HG02852 (cell line): ENCODE results near the gene PARD3.
"Not testable (repeated sequence)": the region's sequence is repeated elsewhere in the genome, so short reads cannot be mapped to it uniquely, and the experiment has no call there.

Source experiments
- ATAC-seq: cut with Tn5 transposase; IDR thresholded peaks from one replicate; pipeline ENCODE4 v1.9.1; 2021; ENCODE audit warnings: mild to moderate bottlenecking, moderate library complexity; ENCODE audit not compliant: unreplicated experiment

The PARD3 gene

DNA sequence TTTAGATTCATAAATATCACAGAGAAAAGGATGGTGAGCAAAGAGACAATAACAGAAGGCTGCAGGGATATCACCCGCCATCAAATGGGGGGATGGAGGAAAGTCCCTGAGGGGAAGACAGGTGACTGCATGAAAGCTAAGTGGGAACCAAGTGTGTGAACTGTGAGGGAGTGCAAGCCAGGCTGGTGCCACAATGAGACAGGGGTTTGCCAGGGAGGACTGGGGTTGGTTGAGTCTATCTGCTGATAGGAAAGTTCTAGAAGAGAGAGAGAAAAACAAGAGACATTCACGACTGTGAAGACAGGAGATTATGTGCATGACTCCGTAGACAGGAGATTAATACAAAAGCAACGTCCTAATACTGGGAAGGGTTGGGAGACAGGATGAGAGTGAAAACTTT is 376.4 kb downstream of the PARD3 start:
- no peak for ATAC-seq

DNA sequence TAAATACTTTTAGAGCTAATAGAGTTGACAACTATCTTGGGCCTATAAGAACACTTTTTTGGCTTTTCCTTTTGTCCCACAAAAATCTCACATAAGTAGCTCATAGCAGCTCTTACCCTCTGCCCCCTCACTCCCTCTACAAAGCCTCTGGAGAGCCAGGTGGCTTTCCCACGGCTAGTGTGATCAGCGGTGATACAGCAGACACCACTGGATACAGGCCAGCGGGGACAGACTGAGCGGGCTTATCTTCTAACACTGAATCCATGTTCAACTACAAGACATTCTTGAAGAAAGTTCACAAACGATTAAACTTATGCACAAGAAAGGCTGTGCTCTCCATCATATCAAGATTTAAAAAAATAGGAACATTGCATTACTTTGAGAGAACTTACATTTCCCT is 377.2 kb downstream of the PARD3 start:
- ATAC-seq, result no peak

GRCh38 chr10:34434119-34434594 is 380.9 kb downstream of the PARD3 start:
- no peak for ATAC-seq

DNA sequence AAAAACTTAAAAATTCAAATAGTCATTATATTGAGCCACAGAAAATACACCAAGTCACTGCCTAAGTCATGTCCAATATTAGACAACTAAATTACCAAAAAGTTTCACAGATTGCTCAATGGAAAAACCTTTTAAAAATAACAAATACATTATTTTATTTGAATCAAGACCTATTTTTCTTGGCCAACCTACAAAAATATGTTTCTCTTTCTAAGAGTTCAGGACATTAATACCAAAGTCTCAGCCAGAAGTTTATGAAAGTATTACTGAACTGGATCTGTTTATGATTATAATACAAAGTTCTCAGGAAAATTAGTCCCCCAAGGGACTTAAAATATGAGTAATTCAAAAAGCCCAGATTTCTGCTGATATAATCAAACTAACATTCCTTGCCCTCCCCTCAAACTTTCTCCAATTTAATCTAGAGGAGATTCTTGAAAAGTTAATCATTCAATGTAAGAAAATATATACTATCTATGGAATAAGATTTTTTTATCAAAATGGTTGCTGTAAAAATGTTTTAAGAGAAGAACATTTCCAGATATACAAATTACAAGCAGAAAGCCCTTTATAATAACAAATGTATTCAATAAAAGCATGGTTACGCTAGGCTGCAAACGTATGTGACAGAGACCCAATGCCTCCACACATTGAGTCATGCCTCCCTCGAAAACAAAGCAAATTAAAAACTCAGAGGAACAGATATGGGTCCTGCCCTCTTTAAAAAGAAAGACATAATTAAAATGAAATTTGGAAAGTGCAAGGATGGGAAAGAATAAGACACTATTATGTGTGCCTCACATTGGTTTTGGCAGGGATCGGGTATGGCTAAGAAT is 381.6 kb downstream of the PARD3 start:
- no peak for ATAC-seq

DNA sequence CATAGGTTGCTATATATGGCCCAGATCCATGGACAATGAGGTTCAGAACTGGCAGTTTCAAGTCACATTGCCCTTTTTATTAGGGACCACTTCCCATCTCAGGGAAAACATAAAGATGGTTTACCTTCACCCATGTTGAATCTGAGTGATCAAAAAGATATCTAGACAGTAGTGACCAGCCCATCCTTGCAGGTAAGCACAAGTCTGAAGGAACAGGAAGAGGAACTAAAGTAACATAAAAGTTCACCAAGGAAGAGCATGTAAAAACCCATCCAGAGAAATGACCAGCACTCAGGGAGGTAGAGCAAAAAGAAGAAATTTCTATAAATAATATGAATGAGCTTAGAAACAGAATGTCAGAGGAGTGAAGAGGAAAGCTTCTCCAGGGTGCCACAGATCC is 382.5 kb downstream of the PARD3 start:
- ATAC-seq, result no peak

GRCh38 chr10:34430685-34431084 is 384.4 kb downstream of the PARD3 start:
- ATAC-seq, result no peak

DNA sequence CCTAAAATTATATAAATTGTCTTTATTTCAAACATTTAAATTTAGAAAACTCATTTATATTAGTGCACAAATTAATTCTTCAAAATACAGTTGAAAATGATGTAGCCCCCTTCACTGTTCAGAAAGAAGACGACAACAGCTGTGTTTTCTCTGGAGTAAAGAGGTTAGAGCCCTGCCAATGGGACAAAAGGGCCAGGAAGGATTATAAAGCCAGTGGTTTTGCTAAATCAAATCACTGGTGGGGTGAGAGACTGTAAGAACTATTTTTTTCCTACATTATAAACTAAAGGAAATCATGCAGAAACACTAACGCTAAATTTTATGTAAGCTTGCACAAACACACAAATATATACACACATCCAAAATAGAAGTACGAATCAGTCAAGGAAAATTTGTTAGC is 386.6 kb downstream of the PARD3 start:
- ATAC-seq, result no peak

DNA sequence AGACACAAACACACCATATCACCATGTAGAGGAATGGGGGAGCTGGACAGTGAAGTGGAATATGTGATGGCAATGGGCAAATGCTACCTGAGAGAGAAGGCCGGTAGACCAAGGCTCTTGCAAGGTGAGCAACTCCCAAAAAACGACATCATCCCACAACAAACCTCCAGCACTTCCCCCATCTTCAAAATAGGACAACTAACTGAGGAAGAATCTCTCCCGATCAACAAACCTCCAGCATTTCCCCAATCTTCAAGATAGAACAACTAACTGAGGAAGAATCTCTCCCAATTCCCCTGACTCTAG is 387.2 kb downstream of the PARD3 start:
- no peak for ATAC-seq

- not testable (repeated sequence) for ATAC-seq
These were observed 387.8 kb downstream of the PARD3 start for GRCh38 chr10:34427158-34427910.

DNA sequence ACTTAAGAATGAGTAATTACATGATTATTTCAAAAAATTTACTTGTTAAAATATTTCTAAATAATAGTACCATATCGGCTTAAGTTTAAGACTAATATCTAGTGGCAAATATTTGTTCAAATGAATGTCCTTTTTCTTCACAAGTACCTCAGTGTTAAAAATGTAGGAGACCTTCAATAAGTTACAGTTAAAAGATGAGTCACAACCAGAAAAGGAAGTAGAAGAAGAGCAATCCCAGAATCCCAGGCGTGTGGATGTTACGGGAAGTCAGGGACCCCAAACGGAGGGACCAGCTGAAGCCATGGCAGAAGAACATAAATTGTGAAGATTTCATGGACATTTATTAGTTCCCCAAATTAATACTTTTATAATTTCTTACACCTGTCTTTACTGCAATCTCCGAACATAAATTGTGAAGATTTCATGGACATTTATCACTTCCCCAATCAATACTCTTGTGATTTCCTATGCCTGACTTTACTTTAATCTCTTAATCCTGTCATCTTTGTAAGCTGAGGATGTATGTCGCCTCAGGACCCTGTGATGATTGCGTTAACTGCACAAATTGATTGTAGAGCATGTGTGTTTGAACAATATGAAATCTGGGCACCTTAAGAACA is 388.4 kb downstream of the PARD3 start:
- not testable (repeated sequence) for ATAC-seq

DNA sequence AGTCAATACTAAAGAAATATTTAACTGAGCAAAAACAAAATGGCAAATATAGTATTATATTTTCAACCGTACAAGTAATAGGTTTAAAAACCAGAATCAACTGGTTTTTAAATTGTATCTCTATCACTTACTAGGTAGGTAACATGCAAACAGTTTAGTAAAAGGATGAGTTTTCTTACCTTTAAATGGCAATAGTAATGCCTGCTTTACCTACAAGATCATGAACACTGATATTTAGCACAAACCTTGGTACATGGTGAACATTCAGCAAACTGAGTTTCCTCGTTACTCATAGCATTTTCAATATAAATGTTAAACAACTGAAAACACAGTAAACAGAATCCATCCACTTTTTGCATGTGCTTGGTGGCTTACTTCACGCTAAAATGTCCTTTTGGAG is 389.1 kb downstream of the PARD3 start:
- ATAC-seq, result no peak

DNA sequence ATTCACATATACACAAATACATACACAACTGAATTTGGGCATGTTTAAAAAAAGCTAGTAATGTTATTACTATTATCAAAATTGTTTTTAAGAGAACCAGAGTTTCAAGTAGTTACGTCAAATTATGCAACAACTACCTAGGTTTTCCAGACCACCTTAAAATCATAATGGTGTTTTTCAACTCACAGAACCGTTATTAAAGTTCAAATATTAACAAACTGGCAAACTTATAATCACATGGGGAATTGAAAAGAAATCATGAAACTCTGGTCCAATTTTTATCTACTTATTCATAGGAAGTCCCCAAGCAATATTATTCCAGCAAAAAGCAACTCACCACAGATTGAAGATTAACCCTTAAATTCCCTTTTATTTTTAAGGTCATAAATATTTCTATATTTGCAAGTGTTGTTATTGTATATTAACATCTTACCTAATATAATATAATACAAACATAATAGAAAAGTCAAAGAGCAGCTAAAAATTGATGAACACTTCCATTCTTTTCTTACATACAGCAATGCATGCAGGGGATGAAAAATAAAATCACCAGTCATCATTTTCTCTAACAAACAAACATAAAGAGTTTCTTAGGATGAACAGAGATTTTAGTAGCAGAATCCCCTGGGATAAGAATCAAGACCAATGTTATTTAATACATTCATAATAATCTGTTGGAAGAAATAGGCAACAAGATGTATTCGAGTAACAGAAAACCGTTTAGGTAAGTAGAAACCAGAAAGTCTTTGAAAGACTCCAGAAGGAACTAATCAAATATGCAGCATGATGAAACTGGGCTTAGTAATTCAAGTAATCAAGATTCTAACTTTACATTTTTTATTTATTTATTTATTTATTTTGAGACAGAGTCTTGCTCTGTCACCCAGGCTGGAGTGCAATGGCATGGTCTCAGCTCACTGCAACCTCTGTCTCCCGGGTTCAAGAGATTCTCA is 391.1 kb downstream of the PARD3 start:
- no peak for ATAC-seq

DNA sequence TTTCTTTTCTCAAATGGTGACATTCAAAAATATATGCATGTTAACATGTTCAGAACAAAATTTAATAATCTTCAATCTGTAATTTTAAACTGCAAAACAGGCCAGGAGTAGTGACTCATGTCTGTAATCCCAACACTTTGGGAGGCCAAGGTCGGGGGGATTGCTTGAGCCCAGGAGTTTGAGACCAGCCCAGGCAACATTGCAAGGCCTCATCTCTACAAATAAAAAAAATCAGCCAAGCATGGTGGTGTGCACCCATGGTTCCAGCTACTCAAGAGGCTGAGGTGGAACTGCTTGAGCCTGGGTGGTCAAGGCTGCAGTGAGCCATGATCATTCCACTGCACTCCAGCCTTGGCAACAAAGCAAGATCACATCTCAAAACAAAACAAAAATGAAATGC is 394.3 kb downstream of the PARD3 start:
- no peak for ATAC-seq

DNA sequence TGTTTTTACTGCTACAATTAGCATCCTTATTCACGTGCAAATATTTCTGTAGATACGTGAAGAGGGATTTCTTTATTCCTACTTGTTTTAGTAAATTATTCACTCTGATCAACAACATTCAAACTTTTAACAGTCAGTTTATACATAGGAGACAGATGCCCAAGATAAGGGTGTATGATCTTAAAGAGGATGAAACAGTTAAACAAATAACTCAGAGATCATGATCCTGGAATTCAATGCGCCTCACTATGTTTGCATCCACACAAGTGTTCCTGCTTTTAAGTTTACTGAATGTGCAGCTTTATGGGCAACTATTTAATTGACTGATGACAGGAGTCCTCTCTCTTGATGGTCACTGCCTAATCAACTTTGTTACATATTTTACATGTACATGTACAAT is 394.8 kb downstream of the PARD3 start:
- no peak for ATAC-seq

DNA sequence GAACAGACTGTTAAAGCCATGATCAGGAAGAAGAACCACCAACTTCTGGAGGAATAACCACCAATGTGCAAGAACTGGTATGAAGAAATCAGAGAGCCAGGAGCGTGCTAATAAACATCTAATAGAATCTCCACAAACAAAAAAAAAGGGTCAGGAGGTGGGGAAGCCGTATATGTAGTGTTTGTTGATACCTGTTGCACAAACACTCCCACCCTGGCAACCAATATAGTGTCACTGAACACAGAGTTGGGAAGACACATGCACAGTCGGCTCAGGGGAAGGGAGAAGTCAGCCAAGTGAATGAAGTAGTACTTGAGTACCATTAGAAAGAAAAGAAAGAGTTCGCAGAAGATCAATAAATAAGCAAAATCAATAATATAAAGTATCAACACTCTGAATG is 400.1 kb downstream of the PARD3 start:
- no peak for ATAC-seq

- no peak for ATAC-seq
These were observed 401.1 kb downstream of the PARD3 start for GRCh38 chr10:34413756-34414587.

DNA sequence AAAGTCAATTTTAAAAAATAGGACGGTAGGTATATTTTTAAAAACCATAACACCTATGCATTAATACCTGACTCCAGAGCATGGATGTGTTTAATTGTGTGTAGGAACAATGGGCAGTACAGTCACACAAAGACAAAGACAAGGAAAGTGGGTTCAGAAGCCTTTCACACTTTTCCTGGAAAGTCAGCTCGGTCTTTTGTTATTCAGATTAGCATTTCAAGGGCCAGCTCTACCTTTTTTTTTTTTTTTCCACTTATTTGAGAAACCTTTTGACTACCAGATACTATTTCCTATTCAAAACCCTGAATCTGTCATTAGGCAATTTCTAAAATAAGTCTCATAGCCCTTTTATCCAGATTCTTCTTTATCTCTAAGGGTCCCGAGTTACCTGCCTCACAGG is 401.9 kb downstream of the PARD3 start:
- no peak for ATAC-seq

- ATAC-seq, result no peak
These were observed 406.1 kb downstream of the PARD3 start for GRCh38 chr10:34408956-34409355.

DNA sequence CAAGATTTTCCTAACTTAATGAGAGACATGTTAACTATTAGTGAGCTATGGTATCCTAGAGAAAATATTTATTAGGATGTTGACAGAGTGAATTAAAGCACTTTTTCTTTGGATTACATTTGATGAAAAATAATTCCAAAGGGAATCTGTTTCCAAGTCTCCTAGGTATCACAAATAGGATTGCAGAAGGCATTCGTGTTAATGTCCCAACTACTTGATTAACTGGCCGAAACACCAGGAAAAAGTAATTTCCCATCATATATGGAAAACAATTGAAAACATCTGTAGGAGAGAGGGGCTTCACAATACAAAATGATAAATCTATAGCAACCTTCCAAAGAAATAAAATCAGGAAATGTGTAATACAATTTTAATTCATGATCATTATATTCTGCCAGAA is 406.7 kb downstream of the PARD3 start:
- ATAC-seq, result no peak

DNA sequence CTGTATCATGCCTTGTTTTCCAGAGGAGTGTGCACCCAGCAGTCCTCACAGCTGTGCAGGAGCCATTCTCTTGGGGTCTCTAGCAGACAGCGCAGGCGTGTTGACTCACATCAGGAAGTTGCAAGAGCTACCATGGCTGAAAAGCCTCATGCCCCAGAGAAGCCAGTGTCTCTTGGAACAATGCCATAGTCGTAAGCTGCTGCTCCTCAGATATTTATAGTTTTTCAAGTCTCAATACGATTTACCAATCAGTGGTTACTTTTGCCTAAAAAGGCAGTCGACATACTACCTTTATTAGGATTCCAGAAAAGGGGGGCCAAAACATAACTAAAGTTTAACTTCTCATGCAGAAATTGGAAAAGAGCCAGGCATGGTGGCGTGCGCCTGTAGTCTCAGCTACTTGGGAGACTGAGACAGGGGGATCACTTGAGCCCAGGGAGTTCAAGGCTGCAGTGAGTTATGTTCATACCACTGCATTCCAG is 407.7 kb downstream of the PARD3 start:
- no peak for ATAC-seq
